GM23248 (cell line): Measurements from ENCODE around the gene ACOX3.

Experiments
- EZH2 ChIP-seq: fragments of 200-600 bp; sonication (generic); IDR thresholded peaks from 2 replicates; pipeline ENCODE4 v1.6.1; 2018; ENCODE audit warnings: antibody characterized with exemption, mild to moderate bottlenecking; ENCODE audit not compliant: insufficient read depth, poor library complexity, severe bottlenecking
- EZH2phosphoT487 ChIP-seq: fragments of 200-600 bp; sonication (generic); IDR thresholded peaks from 2 replicates; pipeline ENCODE4 v1.6.1; 2018; ENCODE audit warnings: antibody characterized with exemption, moderate library complexity, mild to moderate bottlenecking, low read depth; ENCODE audit not compliant: insufficient read depth

DNA sequence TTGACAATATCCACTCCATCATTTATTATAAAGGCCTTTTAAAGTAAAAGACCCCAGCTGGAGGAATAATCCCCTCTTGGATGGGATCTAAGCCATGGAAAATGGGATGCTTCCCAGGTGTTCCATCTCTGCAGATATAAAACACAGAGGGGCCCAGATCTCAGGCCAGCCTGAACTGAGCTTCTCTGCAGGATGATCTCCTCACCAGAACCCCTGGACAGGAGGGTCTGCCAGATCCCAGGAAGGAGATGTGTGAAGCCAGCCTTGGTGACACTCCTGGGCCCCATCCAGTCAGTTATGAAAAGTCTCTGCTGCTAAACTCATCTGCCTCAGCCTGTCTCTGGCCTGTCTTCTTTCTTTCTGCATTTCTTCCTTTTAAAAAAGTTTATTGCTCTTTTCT is 114.3 kb downstream of the ACOX3 start:
- TF ChIP-seq EZH2phosphoT487 (no peak), EZH2 (no peak)
